Gastroesophageal sphincter (tissue), 3 donors: ENCODE measurements around the gene FAM177B.

Source experiments
- POLR2A ChIP-seq, 2 donors: fragments of 450-650 bp; IDR thresholded peaks; one replicate each; pipeline ENCODE4 v1.6.1; 2017; ENCODE audit warnings: antibody characterized with exemption in 2 of 2, mild to moderate bottlenecking in 2 of 2, moderate library complexity in 1 of 2
- POLR2AphosphoS5 ChIP-seq: sonication (generic); formaldehyde crosslinking; IDR thresholded peaks from one replicate; pipeline ENCODE4 v1.6.1; 2017; ENCODE audit warnings: antibody characterized with exemption
- TF ChIP-seq, protein P1 (sequence below), 4 experiments: fragments of 200-600 bp in 2 of 4; fragments of 450-650 bp in 2 of 4; sonication (generic) in 1 of 4; IDR thresholded peaks; one replicate each; pipeline ENCODE4 v1.5.1; 2017 to 2019; ENCODE audit warnings: antibody characterized with exemption in 4 of 4, mild to moderate bottlenecking in 2 of 4, moderate library complexity in 2 of 4

GRCh38 chr1:222754366-222755139, 17.6 kb downstream of the FAM177B start:
- TF ChIP-seq, protein P1, sequence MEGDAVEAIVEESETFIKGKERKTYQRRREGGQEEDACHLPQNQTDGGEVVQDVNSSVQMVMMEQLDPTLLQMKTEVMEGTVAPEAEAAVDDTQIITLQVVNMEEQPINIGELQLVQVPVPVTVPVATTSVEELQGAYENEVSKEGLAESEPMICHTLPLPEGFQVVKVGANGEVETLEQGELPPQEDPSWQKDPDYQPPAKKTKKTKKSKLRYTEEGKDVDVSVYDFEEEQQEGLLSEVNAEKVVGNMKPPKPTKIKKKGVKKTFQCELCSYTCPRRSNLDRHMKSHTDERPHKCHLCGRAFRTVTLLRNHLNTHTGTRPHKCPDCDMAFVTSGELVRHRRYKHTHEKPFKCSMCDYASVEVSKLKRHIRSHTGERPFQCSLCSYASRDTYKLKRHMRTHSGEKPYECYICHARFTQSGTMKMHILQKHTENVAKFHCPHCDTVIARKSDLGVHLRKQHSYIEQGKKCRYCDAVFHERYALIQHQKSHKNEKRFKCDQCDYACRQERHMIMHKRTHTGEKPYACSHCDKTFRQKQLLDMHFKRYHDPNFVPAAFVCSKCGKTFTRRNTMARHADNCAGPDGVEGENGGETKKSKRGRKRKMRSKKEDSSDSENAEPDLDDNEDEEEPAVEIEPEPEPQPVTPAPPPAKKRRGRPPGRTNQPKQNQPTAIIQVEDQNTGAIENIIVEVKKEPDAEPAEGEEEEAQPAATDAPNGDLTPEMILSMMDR (IDR thresholded peaks at IDR 0.05), result no peak
- no peak for TF ChIP-seq POLR2A (IDR thresholded peaks at IDR 0.05)
- peak; percentile 42 for TF ChIP-seq POLR2AphosphoS5
